Left hindlimb (tissue), 1 donor: ENCODE measurements around the gene MAP6D1.

Source experiments
- DNase-seq: peaks from one replicate; pipeline ENCODE4 v3.0.0-alpha.2; 2018

MAP6D1 gene

DNA sequence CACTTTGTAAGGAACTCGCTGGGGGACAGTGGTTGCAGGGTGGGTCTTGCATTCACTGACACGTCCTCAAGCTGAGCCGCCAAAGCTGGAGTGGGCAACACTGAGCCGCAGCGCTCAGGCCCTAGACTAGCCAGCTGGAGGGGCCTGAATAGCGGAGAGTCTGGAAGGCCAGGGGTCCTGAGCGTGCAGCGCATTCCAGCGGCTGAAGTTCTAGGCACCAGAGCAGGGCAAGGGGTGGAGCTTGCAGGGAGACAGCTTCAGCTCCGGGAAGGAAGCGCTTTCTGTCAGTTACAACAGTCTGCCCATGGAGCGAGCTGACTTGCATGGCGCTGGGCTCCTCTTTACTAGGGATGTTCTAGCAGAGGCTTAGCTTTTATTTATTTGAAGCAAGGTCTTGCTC is 2.7 kb downstream of the MAP6D1 start:
- no peak for DNase-seq

DNA sequence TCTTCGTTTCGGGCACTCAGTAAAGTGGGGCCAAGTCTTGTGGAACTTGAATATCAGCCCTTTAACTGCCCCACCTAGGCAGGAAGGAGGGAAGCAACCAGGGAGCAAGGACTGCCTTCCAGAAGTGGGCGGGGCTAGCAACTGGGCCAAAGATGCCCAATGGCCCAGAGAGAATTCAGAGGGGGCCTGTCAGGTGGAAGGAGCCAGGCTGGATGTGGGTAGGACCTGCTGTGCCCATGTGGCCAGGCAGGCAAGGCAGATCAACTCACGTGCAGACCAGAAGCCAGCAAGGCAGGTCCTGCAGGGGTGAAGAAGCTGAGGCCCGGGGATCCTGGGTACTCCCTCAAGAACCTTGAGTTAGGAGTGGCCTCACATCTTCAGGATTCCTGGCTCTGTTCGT is 5.5 kb downstream of the MAP6D1 start:
- no peak for DNase-seq

DNA sequence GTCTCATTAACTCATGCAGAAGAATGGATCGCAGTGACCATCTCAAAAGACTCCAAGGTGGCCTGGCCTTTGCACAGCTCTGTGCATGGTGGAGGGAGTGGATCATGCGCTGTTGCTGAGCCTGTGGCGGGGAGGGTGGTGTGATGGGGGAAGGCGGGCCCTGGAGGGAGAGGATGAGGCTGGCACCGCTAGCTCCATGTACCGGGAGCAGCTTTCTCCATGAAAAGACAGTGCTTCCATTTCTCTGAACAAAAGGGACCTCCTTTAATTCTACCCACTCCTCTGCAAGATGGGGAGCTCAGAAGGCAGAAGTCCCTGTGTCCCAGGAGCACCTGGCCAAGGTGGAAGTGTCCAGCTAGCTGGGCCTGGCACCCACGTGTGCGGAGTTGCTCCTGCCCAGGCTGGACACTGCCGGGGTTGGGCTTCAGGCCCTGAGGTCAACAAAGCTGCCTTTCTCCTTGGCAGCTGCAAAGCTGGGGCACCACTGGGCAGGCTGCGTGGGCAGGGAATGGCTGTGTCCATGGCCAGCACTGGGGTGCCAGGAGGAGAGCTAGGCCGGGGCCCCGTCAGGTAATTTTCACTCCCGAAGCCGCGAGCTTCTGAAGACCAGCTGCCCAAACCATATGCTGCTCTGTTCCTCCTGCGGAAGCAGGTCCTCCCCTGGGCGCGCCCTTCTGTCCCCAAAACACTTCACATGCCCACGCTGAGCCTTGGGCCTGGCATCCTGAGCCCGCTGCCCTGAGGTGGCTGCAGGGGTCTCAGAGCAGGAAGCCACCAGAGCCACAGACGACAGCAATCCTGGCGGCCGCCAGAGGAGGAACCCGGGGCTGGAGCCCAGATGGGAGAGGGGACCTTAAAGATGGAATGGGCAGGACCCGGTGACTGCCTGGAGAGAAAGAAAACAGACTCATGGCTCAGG is 6.4 kb downstream of the MAP6D1 start:
- no peak for DNase-seq

GRCh38 chr3:183818041-183818620 is 7.2 kb downstream of the MAP6D1 start:
- no peak for DNase-seq

DNA sequence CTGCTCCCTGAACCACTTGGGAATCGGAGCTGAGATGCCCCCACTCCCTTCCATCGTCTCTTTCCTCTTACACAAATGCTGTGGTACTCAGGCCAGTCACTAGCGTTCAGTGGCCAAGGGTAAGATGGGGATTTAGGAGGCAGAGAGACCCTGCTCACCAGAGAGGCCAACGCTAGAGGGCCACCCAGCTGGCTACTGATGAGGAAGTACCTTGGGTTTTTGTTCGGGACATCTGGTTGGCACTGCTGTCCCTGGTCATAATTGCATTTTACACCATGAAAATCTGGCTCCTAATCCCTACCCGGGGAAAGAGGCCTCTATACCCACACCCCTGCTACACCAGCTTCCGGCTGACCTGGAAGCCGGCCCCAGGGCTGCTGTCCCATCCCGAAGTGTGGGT is 7.7 kb downstream of the MAP6D1 start:
- DNase-seq: no peak

GRCh38 chr3:183816681-183817510 is 8.5 kb downstream of the MAP6D1 start:
- no peak for DNase-seq

- no peak for DNase-seq
These were observed 9.4 kb downstream of the MAP6D1 start for GRCh38 chr3:183815951-183816475.

DNA sequence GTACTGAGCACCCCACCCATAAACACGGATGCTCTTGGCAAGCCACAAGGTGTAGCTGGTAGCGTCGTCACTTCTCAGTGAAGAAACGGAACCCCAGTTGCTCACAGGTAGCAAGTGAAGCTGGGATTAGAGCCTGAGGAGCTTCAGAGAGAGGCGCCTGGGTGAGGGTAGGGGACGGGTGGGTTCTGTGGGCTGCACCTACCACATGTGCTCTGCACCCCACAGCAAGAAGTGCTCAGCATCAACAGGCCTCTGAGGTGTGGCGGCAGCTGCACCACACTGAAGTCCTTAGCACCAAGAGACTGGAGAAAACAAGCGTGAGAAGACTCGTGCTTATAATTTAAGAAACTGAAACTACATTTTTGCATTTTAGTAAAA is 9.8 kb downstream of the MAP6D1 start:
- DNase-seq: no peak

- DNase-seq: no peak
These were observed 11.1 kb downstream of the MAP6D1 start for GRCh38 chr3:183814240-183814639.

- DNase-seq: no peak
These were observed 12.5 kb downstream of the MAP6D1 start for GRCh38 chr3:183812761-183813445.

GRCh38 chr3:183811638-183812037 is 13.7 kb downstream of the MAP6D1 start:
- DNase-seq: no peak

GRCh38 chr3:183810643-183811594 is 14.5 kb downstream of the MAP6D1 start:
- DNase-seq: no peak

- no peak for DNase-seq
These were observed 16.1 kb downstream of the MAP6D1 start for GRCh38 chr3:183809270-183809669.

- no peak for DNase-seq
These were observed 17.0 kb downstream of the MAP6D1 start for GRCh38 chr3:183808355-183808754.

DNA sequence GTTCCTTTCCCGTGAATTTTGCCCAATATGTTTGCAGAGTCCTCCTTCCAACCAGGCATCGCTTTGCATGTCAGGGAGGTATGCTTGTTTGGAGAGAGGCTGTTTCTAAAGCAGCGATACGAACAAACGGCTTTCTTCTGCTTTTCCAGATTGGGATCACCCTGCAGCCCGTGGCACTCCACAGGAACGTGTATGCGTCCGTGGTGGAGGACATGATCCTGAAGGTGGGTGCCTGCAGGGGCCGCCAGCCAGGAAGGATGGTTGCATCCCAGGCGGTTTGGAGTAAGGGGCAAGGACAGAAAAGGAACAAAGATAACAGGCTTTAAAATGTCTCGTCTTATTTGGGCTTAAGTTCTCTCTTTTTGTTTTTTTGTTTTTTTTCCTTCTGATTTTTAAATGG is 17.5 kb downstream of the MAP6D1 start:
- no peak for DNase-seq

DNA sequence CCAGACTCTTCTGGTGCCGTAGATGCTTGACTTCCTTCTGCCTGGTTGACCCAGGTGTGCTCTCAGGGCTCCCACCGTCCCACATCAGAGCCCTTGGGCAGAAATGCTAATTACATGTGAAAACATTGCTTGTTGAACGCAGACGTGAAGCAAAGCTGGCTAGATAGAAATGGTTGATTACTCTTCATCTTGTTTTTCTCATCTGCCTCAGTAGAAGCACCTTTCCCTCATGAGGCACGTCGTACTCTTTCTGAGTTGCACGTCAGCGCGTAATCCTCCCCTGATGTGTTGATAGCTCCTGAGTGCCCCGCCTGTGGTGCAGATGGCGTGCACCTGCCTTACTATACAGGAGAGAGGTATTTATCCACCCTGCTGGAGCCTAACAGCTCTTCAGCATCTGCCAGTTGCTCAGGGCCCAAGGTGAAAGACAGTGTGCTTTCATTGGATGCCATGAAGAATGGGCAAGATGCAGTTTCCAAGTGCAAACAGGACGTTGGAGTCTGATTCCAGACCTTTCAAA is 18.1 kb downstream of the MAP6D1 start:
- DNase-seq: no peak

DNA sequence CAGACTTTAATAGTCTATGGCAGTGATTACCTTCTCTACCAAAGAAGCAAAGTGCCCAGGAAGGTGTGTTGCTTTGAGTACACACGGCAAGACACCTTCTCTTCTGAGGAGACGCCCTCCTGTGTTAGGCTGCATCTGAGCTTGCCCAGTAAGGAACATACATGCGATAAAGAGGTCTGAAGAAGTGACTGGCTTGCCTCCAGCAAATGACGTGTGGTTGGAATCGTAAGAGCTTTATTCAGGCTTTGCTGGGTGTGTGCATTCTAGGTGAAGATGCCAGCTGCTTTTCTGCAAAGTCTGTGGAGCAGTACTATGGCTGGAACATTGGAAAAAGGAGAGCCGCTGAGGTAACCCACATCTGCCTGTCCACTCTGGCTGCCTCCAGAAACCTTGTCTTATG is 22.4 kb downstream of the MAP6D1 start:
- DNase-seq: no peak

GRCh38 chr3:183801601-183802000 is 23.8 kb downstream of the MAP6D1 start:
- no peak for DNase-seq

DNA sequence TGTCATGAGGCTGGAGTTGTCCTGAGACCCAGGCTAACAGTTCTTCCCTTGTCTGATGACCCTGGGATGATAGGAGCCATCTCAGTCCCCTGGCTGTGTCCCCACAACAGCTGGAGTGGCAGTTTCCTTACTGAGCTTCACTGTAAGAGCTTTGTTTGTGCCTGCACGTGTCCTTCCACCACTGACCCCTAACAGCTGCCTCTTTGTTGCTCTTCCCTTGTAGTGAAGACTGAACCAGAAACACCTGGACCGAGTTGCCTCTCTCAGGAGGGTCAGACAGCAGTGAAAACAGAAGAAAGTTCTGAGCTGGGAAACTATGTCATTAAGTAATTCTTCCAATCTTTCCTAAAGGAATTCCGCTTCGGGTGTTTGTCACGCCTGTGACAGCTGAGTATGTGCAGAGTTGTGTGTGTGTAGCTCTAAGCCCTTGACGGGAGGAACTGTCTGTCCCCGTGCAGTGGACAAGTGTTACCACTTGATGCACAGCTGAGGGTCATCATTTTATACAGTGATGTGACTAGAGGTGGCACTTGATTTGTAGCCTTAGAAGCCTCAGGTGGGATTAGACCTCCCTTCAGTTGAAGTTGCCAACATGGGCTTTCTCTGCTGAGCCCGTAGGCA is 25.0 kb downstream of the MAP6D1 start:
- DNase-seq: no peak

GRCh38 chr3:183799461-183799860 is 25.9 kb downstream of the MAP6D1 start:
- DNase-seq: no peak

DNA sequence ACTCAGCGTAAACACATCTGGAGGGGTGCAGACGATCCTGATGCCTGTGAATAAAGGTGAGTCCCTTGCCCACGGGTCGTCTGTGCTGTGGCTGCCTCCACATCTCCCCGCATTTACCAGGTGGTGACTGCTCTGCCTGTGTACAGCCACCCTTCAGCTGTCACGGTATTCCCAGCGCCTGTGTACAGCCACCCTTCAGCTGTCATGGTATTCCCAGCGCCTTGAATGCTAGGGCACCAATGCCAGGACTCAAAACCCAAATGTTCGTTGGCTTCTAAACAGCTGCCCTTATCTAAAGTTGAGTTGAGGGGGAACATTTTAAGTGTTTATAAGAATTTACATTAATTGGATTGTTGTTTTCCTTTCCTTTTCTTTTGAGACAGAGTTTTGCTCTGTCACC is 27.4 kb downstream of the MAP6D1 start:
- no peak for DNase-seq
